ENCODE measurements around the gene ADAM10. TPM values are rescaled to one million over a fixed set of nuclear protein-coding genes. Genes with fewer than 3 reads are reported as not detected.

Gene ADAM10
- total RNA-seq, 1 experiment from 2014 or later = 133 TPM

DNA sequence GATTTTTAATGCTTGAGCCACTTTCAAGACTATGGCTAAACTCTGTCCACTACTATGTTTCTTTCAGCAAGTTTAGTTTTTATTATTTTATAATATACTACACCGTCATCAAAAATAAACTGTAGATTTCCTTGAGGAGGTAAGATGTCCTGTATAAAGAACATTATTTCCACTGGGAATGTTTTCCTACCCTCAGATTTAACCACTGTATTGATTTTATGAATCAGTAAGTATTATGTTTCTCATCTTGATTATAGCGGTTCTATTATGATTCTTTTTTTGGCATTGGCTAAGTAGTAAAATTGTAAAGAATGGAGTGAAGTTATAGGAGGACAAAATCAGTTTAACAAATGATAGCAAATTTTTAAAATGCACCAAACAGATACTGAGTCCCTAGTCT, 44.4 kb downstream of the ADAM10 start (continued):
- no peak for TF ChIP-seq AR (CRISPR knock-in tag; IDR thresholded peaks at IDR 0.05)
- TF ChIP-seq HMGXB4 (CRISPR knock-in tag; IDR thresholded peaks at IDR 0.05) = no peak
- TF ChIP-seq, protein P1, sequence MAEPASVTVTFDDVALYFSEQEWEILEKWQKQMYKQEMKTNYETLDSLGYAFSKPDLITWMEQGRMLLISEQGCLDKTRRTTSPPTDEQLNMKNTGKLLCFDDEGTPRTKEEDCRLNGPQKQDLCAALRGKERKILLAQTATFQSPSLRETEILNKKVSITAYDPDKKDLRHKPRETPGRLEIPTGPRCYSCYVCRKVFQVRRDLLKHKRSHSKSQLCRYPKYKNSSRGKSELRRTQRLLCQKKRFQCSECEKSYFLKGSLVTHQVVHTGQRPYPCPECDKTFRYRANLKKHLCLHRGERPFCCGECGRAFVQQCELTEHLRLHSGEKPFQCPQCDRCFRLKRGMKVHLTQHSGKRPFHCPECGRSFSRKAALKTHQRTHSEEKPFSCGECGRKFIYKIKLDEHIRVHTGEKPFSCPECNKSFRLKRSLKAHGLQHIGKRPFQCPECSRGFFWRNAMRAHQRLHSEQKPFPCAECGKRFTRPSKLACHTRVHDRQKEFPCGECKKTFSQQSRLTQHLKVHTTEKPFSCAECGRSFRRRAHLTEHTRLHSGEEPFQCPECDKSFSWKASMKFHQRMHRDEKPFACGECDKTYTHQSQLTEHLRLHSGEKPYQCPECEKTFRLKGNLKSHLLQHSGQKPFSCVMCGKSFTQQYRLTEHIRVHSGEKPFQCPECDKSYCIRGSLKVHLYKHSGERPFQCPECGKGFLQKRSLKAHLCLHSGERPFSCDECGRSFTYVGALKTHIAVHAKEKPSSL (CRISPR knock-in tag; conservative IDR thresholded peaks at IDR 0.05) = no peak

DNA sequence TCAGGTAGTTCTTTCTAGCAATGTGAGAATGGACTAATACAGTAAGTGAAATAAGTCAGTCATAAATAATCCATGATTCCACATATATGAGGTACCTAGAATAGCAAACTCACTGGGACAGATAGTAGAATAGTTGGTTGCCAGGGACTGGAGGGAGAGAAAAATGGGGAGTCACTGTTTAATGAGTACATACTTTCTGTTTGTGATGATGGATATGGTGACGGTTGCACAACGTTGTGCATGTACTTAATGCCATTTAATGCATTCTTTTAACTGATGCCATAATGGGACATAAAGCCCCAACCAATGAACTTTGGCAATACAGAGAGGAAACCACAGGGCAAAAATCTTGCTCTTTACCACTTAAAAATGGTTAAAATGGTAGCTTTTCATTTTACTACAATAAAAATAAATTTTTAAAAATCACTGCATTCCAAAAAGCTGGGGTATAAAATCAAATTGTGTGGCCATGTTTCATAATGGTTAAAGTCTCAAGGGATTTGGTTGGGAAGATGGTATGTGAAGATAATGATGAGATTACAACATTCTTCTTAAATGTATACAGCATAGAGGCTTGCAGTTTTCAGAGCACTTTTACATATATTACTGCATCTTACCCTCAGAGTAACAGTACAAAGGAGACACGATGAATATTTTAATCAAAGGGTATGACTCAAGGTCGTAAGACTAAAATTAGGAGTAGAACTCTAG, 45.2 kb downstream of the ADAM10 start:
- no peak for ATAC-seq
- Mint-ChIP-seq H3K9me3 (peaks cover 12% of the 10 kb centered on the region), H3K36me3 (peaks cover 25% of the 10 kb centered on the region)
- TF ChIP-seq TEAD1 (CRISPR knock-in tag; IDR thresholded peaks at IDR 0.05) (no peak), USF1 (CRISPR knock-in tag; IDR thresholded peaks at IDR 0.05) (no peak), JUN (CRISPR knock-in tag; IDR thresholded peaks at IDR 0.05) (no peak), ATF1 (CRISPR knock-in tag; IDR thresholded peaks at IDR 0.05) (no peak), OVOL2 (CRISPR knock-in tag; IDR thresholded peaks at IDR 0.05; ENCODE audit: borderline replicate concordance) (no peak), PRDM15 (CRISPR knock-in tag; IDR thresholded peaks at IDR 0.05) (no peak), GTF2I (CRISPR knock-in tag; conservative IDR thresholded peaks at IDR 0.05) (no peak), JAZF1 (CRISPR knock-in tag; IDR thresholded peaks at IDR 0.05) (no peak)
- TF ChIP-seq, protein P2, sequence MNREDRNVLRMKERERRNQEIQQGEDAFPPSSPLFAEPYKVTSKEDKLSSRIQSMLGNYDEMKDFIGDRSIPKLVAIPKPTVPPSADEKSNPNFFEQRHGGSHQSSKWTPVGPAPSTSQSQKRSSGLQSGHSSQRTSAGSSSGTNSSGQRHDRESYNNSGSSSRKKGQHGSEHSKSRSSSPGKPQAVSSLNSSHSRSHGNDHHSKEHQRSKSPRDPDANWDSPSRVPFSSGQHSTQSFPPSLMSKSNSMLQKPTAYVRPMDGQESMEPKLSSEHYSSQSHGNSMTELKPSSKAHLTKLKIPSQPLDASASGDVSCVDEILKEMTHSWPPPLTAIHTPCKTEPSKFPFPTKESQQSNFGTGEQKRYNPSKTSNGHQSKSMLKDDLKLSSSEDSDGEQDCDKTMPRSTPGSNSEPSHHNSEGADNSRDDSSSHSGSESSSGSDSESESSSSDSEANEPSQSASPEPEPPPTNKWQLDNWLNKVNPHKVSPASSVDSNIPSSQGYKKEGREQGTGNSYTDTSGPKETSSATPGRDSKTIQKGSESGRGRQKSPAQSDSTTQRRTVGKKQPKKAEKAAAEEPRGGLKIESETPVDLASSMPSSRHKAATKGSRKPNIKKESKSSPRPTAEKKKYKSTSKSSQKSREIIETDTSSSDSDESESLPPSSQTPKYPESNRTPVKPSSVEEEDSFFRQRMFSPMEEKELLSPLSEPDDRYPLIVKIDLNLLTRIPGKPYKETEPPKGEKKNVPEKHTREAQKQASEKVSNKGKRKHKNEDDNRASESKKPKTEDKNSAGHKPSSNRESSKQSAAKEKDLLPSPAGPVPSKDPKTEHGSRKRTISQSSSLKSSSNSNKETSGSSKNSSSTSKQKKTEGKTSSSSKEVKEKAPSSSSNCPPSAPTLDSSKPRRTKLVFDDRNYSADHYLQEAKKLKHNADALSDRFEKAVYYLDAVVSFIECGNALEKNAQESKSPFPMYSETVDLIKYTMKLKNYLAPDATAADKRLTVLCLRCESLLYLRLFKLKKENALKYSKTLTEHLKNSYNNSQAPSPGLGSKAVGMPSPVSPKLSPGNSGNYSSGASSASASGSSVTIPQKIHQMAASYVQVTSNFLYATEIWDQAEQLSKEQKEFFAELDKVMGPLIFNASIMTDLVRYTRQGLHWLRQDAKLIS (CRISPR knock-in tag; IDR thresholded peaks at IDR 0.05; ENCODE audit: borderline replicate concordance) = no peak
- TF ChIP-seq, protein P3, sequence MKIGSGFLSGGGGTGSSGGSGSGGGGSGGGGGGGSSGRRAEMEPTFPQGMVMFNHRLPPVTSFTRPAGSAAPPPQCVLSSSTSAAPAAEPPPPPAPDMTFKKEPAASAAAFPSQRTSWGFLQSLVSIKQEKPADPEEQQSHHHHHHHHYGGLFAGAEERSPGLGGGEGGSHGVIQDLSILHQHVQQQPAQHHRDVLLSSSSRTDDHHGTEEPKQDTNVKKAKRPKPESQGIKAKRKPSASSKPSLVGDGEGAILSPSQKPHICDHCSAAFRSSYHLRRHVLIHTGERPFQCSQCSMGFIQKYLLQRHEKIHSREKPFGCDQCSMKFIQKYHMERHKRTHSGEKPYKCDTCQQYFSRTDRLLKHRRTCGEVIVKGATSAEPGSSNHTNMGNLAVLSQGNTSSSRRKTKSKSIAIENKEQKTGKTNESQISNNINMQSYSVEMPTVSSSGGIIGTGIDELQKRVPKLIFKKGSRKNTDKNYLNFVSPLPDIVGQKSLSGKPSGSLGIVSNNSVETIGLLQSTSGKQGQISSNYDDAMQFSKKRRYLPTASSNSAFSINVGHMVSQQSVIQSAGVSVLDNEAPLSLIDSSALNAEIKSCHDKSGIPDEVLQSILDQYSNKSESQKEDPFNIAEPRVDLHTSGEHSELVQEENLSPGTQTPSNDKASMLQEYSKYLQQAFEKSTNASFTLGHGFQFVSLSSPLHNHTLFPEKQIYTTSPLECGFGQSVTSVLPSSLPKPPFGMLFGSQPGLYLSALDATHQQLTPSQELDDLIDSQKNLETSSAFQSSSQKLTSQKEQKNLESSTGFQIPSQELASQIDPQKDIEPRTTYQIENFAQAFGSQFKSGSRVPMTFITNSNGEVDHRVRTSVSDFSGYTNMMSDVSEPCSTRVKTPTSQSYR (CRISPR knock-in tag; IDR thresholded peaks at IDR 0.05) = no peak
- TF ChIP-seq, protein P4, sequence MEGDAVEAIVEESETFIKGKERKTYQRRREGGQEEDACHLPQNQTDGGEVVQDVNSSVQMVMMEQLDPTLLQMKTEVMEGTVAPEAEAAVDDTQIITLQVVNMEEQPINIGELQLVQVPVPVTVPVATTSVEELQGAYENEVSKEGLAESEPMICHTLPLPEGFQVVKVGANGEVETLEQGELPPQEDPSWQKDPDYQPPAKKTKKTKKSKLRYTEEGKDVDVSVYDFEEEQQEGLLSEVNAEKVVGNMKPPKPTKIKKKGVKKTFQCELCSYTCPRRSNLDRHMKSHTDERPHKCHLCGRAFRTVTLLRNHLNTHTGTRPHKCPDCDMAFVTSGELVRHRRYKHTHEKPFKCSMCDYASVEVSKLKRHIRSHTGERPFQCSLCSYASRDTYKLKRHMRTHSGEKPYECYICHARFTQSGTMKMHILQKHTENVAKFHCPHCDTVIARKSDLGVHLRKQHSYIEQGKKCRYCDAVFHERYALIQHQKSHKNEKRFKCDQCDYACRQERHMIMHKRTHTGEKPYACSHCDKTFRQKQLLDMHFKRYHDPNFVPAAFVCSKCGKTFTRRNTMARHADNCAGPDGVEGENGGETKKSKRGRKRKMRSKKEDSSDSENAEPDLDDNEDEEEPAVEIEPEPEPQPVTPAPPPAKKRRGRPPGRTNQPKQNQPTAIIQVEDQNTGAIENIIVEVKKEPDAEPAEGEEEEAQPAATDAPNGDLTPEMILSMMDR (IDR thresholded peaks at IDR 0.05) = no peak

More for the DNA sequence above, 45.2 kb downstream of the ADAM10 start:
- H3K27me3 Mint-ChIP-seq (ENCODE audit: low read depth) = no peaks in the 10 kb centered on the region
- no peaks in the 10 kb centered on the region for H3K4me1 Mint-ChIP-seq
- no peak overlapping the region for H3K27ac Mint-ChIP-seq
- no peak overlapping the region for H3K4me3 Mint-ChIP-seq
- DNase-seq (ENCODE audit: low spot score) = no peak
- ChIA-PET CTCF (no interaction called here), POLR2A (interaction anchor here (0.6 kb wide), 1 partner anchor 108 kb away, joined by 4 read pairs; no protein-coding TSS in a partner anchor)
